Suprapubic skin (tissue), 4 donors: ENCODE measurements around the gene OSBPL8. TPM values are rescaled to one million over a fixed set of nuclear protein-coding genes. Genes with fewer than 3 reads are reported as not detected.
"Not testable (repeated sequence)": the region's sequence is repeated elsewhere in the genome, so short reads cannot be mapped to it uniquely, and the experiment has no call there.

Experiments used
- DNase-seq, 2 donors: peaks; one replicate each; pipeline ENCODE4 v3.0.0-alpha.2; 2019; ENCODE audit warnings: low spot score in 2 of 2
- H3K27ac ChIP-seq: fragments of 200-600 bp; sonication (generic); one replicate; pipeline ENCODE4 v1.5.1; 2019
- H3K27me3 ChIP-seq: fragments of 200-600 bp; sonication (generic); one replicate; pipeline ENCODE4 v1.5.1; 2019
- H3K36me3 ChIP-seq: fragments of 200-600 bp; sonication (generic); one replicate; pipeline ENCODE4 v1.5.1; 2019
- H3K4me1 ChIP-seq: fragments of 200-600 bp; sonication (generic); one replicate; pipeline ENCODE4 v1.5.1; 2019
- H3K4me3 ChIP-seq: fragments of 200-600 bp; sonication (generic); one replicate; pipeline ENCODE4 v1.5.1; 2019; ENCODE audit warnings: mild to moderate bottlenecking
- H3K9me3 ChIP-seq: fragments of 200-600 bp; sonication (generic); one replicate; pipeline ENCODE4 v1.5.1; 2019
- CTCF ChIP-seq, 2 donors: fragments of 200-600 bp in 1 of 2; fragments of 450-650 bp in 1 of 2; sonication (generic) in 1 of 2; IDR thresholded peaks; one replicate each; pipeline ENCODE4 v1.5.1; 2016 to 2019; ENCODE audit warnings: antibody characterized with exemption in 2 of 2, mild to moderate bottlenecking in 1 of 2, moderate library complexity in 1 of 2
- EP300 ChIP-seq: sonication (generic); formaldehyde crosslinking; IDR thresholded peaks from one replicate; pipeline ENCODE4 v1.6.1; 2017; ENCODE audit warnings: antibody characterized with exemption
- POLR2A ChIP-seq, 2 donors: fragments of 450-650 bp; IDR thresholded peaks; one replicate each; pipeline ENCODE4 v1.6.1; 2017; ENCODE audit warnings: antibody characterized with exemption in 2 of 2, mild to moderate bottlenecking in 2 of 2, moderate library complexity in 2 of 2
- POLR2AphosphoS5 ChIP-seq, 3 donors: sonication (generic); formaldehyde crosslinking; IDR thresholded peaks; one replicate each; pipeline ENCODE4 v1.6.1; 2017; ENCODE audit warnings: antibody characterized with exemption in 3 of 3
- WGBS: methylation state at CpG from one replicate; pipeline ENCODE4 v1.1.5; 2018; 5-methylcytosine and 5-hydroxymethylcytosine counted together
- total RNA-seq, 4 donors: library from RNA; depleted of rRNA; stranded (reverse); fragments of >200 nt; gene quantifications; one replicate each; pipeline ENCODE4 v1.1.0, GENCODE V29; 2016

Gene OSBPL8
- total RNA-seq, 4 donors from 2014 or later: 73.1 to 116 (median 87.4) TPM

GRCh38 chr12:76478045-76478444 is 81.5 kb downstream of the OSBPL8 start:
- WGBS: 95% methylated on average over 5 of the region's 5 CpGs
- DNase-seq: no peak

GRCh38 chr12:76472862-76473261 is 86.7 kb downstream of the OSBPL8 start:
- not testable (repeated sequence) for H3K36me3 ChIP-seq, H3K27ac ChIP-seq, H3K9me3 ChIP-seq, H3K4me3 ChIP-seq, H3K27me3 ChIP-seq, DNase-seq
- H3K4me1 ChIP-seq: peaks cover 19% of the 10 kb centered on the region
- 95% methylated on average over 8 of the region's 8 CpGs for WGBS

More at GRCh38 chr12:76478045-76478444, 81.5 kb downstream of the OSBPL8 start:
- Histone ChIP-seq H3K4me1 (peaks cover 3% of the 10 kb centered on the region), H3K9me3 (no peaks in the 10 kb centered on the region), H3K27ac (no peak overlapping the region), H3K4me3 (no peak overlapping the region), H3K27me3 (no peaks in the 10 kb centered on the region), H3K36me3 (peaks cover 1% of the 10 kb centered on the region)
- TF ChIP-seq POLR2A (IDR thresholded peaks at IDR 0.05): no peak
- no peak for TF ChIP-seq CTCF (IDR thresholded peaks at IDR 0.05)
- no peak for TF ChIP-seq EP300
- no peak for TF ChIP-seq POLR2AphosphoS5 (IDR thresholded peaks at IDR 0.05)

- H3K4me3 ChIP-seq: no peak overlapping the region
- TF ChIP-seq POLR2A (IDR thresholded peaks at IDR 0.05) (no peak), EP300 (no peak), CTCF (IDR thresholded peaks at IDR 0.05) (no peak)
- H3K36me3 ChIP-seq: no peaks in the 10 kb centered on the region
- DNase-seq: no peak
- H3K27ac ChIP-seq: no peak overlapping the region
- H3K9me3 ChIP-seq: no peaks in the 10 kb centered on the region
- H3K4me1 ChIP-seq: peaks cover 19% of the 10 kb centered on the region
- H3K27me3 ChIP-seq: no peaks in the 10 kb centered on the region
- 68% methylated on average over 1 of the region's 1 CpG for WGBS
Measured at GRCh38 chr12:76471579-76471978, 88.0 kb downstream of the OSBPL8 start.

DNA sequence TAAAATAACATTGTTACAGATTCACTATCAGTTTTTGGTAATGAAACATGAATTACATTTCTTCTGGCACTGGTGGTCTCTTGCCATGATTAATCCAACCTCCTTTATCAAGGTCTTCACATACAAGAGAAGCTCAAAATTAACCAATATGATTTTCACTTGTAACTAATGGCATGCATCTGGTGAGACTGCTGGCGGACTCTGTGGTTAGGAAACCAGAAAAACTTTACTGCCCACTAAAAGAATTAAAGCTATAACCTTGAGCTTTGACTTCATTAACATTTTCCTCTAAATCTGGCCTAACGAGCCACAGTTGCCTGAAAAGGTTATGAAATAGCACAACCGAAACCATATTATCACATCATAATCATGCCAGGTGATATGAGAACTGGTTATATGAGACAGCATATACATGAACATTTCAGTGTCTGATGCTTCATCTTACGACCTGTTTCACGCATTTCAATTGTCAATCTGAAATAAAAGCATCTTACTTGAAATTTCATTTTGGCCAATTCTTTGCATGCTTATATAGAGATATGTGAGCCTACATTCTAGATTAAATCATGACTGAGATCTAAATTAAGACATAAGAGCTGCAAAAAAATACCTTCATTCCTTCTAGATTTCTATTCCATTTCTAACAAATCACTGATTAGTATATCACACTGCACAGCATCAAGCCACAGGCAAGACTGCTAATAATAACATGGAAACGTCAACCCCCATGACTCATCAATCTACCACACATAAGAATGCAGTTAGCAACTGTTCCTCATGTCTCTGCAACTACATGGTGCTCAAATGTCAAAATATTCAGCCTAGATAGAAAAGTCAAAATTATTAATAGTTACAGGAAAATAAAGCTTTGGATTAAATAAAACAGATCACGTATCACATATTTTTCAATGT is 89.3 kb downstream of the OSBPL8 start:
- TF ChIP-seq POLR2A (IDR thresholded peaks at IDR 0.05): no peak
- TF ChIP-seq CTCF (IDR thresholded peaks at IDR 0.05): no peak
- TF ChIP-seq POLR2AphosphoS5 (IDR thresholded peaks at IDR 0.05): no peak
- Histone ChIP-seq H3K36me3 (no peaks in the 10 kb centered on the region), H3K9me3 (no peaks in the 10 kb centered on the region), H3K4me1 (peaks cover 16% of the 10 kb centered on the region), H3K27me3 (no peaks in the 10 kb centered on the region), H3K27ac (no peak overlapping the region), H3K4me3 (no peak overlapping the region)
- WGBS: 50% methylated on average over 7 of the region's 7 CpGs
- DNase-seq: no peak

DNA sequence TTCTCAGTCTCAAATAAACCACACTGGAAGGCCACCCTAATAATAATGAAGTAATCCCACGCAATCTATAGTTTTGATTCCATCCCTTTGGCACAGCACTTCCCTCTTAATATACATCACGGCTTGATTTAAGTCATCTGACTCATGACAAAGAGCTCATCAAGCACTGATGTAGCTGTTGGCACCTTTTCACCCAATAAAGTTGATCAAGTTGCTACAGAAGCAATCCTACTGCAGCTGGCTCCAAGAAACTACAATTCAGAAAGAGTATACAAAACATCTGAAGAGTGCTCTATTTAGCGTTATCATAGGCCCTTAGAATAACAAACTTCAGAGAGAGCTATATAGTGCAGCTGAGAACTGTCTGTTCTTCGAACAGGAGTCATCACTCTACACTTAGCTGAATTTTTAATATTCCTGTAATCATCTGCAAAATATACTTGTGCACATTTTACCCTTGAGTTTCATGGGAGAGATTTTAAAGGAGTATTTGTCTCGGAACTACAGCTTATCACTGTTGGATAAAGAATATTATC is 94.9 kb downstream of the OSBPL8 start:
- Histone ChIP-seq H3K27ac (no peak overlapping the region), H3K27me3 (no peaks in the 10 kb centered on the region), H3K4me3 (no peak overlapping the region), H3K4me1 (peaks cover 3% of the 10 kb centered on the region), H3K9me3 (no peaks in the 10 kb centered on the region), H3K36me3 (no peaks in the 10 kb centered on the region)
- DNase-seq: no peak
- WGBS: 77% methylated on average over 5 of the region's 5 CpGs
- TF ChIP-seq CTCF (IDR thresholded peaks at IDR 0.05) (no peak), EP300 (no peak), POLR2AphosphoS5 (IDR thresholded peaks at IDR 0.05) (no peak), POLR2A (IDR thresholded peaks at IDR 0.05) (no peak)
